MCF 10A (cell line): ENCODE results near the gene CXCL17. TPM values are rescaled to one million over a fixed set of nuclear protein-coding genes. Genes with fewer than 3 reads are reported as not detected.
A peak's percentile ranks its signal among the peaks of the same experiment; 100 is the strongest.

Experiments
- BruUV-seq: library from RNA; stranded (reverse); fragments of 400-500 nt; replicated peaks from 2 replicates; lab custom pipeline; 2021; lab: Mats Ljungman, UMichigan
- CTCF ChIA-PET: fragments of 300-600 bp; sonication (Branson Sonifier 250); formaldehyde crosslinking; extraction: SDS; loops from one replicate; lab custom pipeline; 2021; ENCODE audit warnings: antibody characterized with exemption, inconsistent platforms; lab: Yijun Ruan, JAX
- POLR2A ChIA-PET: fragments of 300-600, 350-650 bp; sonication (Branson Sonifier 250); formaldehyde crosslinking; extraction: SDS; loops from one replicate; lab custom pipeline; 2020; ENCODE audit warnings: antibody characterized with exemption, inconsistent platforms; lab: Yijun Ruan, JAX
- DNase-seq: peaks from one replicate; pipeline ENCODE4 v3.0.0-alpha.2; 2018; ENCODE audit not compliant: unreplicated experiment
- H3K27ac Mint-ChIP-seq: one replicate; pipeline ENCODE4 v1.8.0; 2022; ENCODE audit warnings: mild to moderate bottlenecking, low read depth, mixed read lengths; ENCODE audit not compliant: unreplicated experiment
- H3K27me3 Mint-ChIP-seq: one replicate; pipeline ENCODE4 v1.8.0; 2022; ENCODE audit warnings: mixed read lengths; ENCODE audit not compliant: insufficient read depth, unreplicated experiment
- H3K36me3 Mint-ChIP-seq: one replicate; pipeline ENCODE4 v1.8.0; 2022; ENCODE audit warnings: mild to moderate bottlenecking, moderate library complexity, mixed read lengths; ENCODE audit not compliant: insufficient read depth, unreplicated experiment
- H3K4me1 Mint-ChIP-seq: one replicate; pipeline ENCODE4 v1.8.0; 2022; ENCODE audit warnings: mixed read lengths; ENCODE audit not compliant: insufficient read depth, unreplicated experiment
- H3K4me3 Mint-ChIP-seq: one replicate; pipeline ENCODE4 v1.8.0; 2022; ENCODE audit warnings: mild to moderate bottlenecking, moderate library complexity, mixed read lengths; ENCODE audit not compliant: unreplicated experiment
- H3K9me3 Mint-ChIP-seq: one replicate; pipeline ENCODE4 v1.8.0; 2022; ENCODE audit warnings: mixed read lengths; ENCODE audit not compliant: unreplicated experiment
- intact Hi-C: fragments of 100-400 bp; cut with micrococcal nuclease; formaldehyde crosslinking; loops from 2 replicates; pipeline ENCODE4 v1.14.1; 2022
- total RNA-seq: library from RNA; stranded (reverse); gene quantifications from 2 replicates; pipeline ENCODE4 v1.2.3, GENCODE V29; 2022
- TF ChIP-seq, protein P1 (sequence below): fragments of 200-600 bp; IDR thresholded peaks from one replicate; pipeline ENCODE4 v1.8.0; 2022; ENCODE audit warnings: antibody characterized with exemption, mild to moderate bottlenecking; ENCODE audit not compliant: unreplicated experiment

The CXCL17 gene
- total RNA-seq, 1 experiment from 2014 or later, result not detected

DNA sequence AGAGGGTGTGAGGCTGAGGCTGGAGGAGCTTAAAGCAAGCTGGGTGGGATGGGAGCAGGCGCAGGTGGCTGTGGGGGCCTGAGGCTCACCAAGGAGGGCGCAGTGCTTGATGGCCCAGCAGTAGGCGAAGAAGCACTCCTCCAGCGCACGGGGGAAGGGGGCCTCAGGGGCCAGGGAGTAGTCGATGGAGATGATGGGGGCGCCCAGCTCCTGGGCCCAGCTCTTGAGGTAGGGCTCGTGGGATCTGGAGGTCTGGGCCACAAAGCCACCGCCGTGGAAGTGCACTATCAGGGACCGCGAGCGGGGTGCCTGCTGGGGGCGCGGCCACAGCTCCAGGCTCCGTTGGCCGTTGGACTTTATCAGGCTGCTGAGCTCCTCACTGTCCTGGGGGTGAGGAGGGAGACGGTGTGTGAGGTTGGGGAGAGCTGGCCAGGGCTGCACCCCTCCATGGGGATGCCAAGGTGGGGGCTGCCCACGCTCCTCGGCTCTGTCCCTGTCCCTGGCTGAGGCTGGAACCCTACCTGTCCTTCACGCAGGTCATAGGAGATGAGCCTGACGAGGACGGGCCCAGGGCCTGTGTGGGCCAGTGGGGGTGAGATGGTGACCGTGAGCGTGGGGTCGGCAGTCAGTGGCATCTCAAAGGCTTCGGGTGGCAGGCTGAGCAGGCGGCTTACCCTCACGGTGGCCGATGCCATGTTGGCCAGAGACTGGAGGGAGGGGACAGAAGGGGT lies 35.5 kb downstream of the CXCL17 start:
- H3K4me1 Mint-ChIP-seq, result peaks cover 12% of the 10 kb centered on the region
- H3K27ac Mint-ChIP-seq, result no peak overlapping the region
- DNase-seq, result no peak
- H3K27me3 Mint-ChIP-seq, result no peaks in the 10 kb centered on the region
- ChIA-PET POLR2A (interaction anchor here (1.0 kb wide), 1 partner anchor 10 kb away, joined by 3 read pairs; no protein-coding TSS in a partner anchor), CTCF (interaction anchor here (1.1 to 1.2 kb wide), 2 partner anchors 10 to 43 kb away, joined by 3 to 4 read pairs; no protein-coding TSS in a partner anchor)
- H3K9me3 Mint-ChIP-seq, result no peaks in the 10 kb centered on the region
- peaks cover 24% of the 10 kb centered on the region for H3K36me3 Mint-ChIP-seq
- H3K4me3 Mint-ChIP-seq, result no peak overlapping the region
- intact Hi-C loops, result no loop called here
- TF ChIP-seq, protein P1, sequence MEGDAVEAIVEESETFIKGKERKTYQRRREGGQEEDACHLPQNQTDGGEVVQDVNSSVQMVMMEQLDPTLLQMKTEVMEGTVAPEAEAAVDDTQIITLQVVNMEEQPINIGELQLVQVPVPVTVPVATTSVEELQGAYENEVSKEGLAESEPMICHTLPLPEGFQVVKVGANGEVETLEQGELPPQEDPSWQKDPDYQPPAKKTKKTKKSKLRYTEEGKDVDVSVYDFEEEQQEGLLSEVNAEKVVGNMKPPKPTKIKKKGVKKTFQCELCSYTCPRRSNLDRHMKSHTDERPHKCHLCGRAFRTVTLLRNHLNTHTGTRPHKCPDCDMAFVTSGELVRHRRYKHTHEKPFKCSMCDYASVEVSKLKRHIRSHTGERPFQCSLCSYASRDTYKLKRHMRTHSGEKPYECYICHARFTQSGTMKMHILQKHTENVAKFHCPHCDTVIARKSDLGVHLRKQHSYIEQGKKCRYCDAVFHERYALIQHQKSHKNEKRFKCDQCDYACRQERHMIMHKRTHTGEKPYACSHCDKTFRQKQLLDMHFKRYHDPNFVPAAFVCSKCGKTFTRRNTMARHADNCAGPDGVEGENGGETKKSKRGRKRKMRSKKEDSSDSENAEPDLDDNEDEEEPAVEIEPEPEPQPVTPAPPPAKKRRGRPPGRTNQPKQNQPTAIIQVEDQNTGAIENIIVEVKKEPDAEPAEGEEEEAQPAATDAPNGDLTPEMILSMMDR, result no peak
- no TSS peak for BruUV-seq

DNA sequence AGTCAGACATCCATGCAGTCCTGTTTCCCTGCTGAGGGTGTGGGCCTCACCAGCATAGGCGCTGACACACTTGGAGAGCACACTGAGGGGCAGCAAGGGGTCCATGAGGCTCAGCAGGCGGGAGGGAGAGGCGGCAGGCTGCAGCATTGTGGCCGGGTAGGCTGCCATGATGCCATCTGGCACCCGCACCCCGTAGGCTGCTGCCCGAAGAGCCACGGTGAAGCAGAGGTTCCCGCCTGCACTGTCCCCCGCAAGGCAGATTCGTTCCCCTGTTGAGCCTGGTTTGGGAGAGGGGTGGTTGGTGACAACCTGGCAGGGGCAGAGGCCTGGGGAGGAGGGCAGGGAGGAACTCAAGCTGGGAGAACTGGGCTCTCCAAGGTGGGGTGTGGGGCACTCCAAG lies 36.6 kb downstream of the CXCL17 start:
- peaks cover 7% of the 10 kb centered on the region for H3K4me1 Mint-ChIP-seq
- no peaks in the 10 kb centered on the region for H3K9me3 Mint-ChIP-seq
- ChIA-PET POLR2A (no interaction called here), CTCF (interaction anchor here (0.6 to 1.5 kb wide), 4 partner anchors 14 to 1173 kb away, joined by 3 to 4 read pairs (median 3); no protein-coding TSS in a partner anchor)
- H3K4me3 Mint-ChIP-seq, result no peak overlapping the region
- TF ChIP-seq, protein P1, result no peak
- H3K27me3 Mint-ChIP-seq, result no peaks in the 10 kb centered on the region
- intact Hi-C loops, result no loop called here
- no TSS peak for BruUV-seq
- no peak for DNase-seq
- H3K36me3 Mint-ChIP-seq, result peaks cover 24% of the 10 kb centered on the region
- no peak overlapping the region for H3K27ac Mint-ChIP-seq

DNA sequence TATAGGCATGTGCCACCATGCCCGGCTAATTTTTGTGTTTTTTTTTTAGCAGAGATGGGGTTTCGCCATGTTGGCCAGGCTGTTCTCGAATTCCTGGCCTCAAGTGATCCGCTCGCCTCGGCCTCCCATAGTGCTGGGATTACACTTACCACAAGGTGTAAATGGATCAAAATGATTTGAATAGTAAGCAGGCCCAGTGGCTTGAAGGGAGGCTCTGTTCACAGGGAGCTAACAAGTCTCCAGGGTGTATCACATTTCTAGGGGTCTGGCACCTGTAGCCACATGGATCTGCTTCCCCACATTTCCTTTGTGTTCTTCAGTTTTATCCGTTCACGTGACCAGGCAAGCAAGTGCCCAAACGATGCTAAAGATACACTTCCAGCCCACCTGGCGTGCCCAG lies 39.2 kb downstream of the CXCL17 start:
- Mint-ChIP-seq H3K27me3 (no peaks in the 10 kb centered on the region), H3K9me3 (no peaks in the 10 kb centered on the region), H3K36me3 (peaks cover 34% of the 10 kb centered on the region), H3K4me3 (no peak overlapping the region), H3K27ac (no peak overlapping the region), H3K4me1 (peaks cover 19% of the 10 kb centered on the region)
- no peak for DNase-seq
- TF ChIP-seq, protein P1, result no peak
- intact Hi-C loops, result no loop called here
- CTCF ChIA-PET, result interaction anchor here (0.8 to 1.4 kb wide), 3 partner anchors 8 to 37 kb away, joined by 3 to 7 read pairs (median 5); no protein-coding TSS in a partner anchor
- no TSS peak for BruUV-seq
- POLR2A ChIA-PET, result no interaction called here

DNA sequence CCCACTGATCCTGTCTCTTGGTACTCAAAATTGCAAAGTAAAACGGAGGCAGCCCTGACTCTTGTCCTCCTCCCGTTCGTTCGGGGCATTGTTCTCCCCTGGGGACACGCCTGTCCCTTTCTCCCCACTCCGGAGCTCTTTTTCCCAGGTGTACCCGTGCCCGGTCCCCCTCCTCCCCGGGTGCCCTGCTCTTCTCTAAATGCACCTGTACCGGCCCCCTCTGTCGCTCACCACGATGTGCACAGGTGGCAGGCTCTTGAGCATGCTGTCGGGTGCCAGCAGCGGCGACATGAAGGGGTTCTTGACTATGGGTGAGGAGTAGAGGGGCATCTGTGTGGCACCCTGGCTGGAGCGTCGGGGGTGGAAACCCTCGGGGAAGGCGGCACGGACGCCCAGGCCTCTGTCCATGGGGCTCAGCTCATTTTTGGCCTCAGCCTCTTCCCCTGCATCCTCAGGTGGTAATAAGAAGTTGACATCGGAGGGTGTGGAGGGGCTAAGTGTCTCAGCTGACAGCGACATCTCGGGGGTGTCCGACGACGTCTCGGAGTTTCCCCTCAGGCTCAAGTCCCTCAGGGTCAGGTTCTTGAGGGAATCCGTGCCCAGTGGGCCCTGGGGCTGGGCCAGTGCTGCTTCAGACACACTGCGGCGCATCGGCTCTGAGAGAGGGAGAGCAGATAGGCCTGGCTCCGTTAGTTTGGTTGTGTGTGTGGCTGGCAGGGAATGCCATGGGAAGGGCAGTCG lies 40.2 kb downstream of the CXCL17 start:
- ChIA-PET CTCF (interaction anchor here (0.6 to 2.1 kb wide), 4 partner anchors 10 to 76 kb away, joined by 3 to 8 read pairs (median 5); no protein-coding TSS in a partner anchor), POLR2A (no interaction called here)
- Mint-ChIP-seq H3K9me3 (no peaks in the 10 kb centered on the region), H3K4me1 (peaks cover 25% of the 10 kb centered on the region), H3K27ac (no peak overlapping the region), H3K36me3 (peaks cover 34% of the 10 kb centered on the region), H3K4me3 (peak overlapping the region; percentile 47), H3K27me3 (no peaks in the 10 kb centered on the region)
- no peak for DNase-seq
- no TSS peak for BruUV-seq
- intact Hi-C loops, result no loop called here
- TF ChIP-seq, protein P1, result no peak
